Esophagus muscularis mucosa (tissue), 3 donors: ENCODE results near the gene CAP2.

Experiments
- CTCF ChIP-seq, 3 experiments: fragments of 200-600 bp in 2 of 3; fragments of 450-650 bp in 1 of 3; sonication (generic) in 2 of 3; IDR thresholded peaks; one replicate each; pipeline ENCODE4 v1.5.1; 2017 to 2019; ENCODE audit warnings: antibody characterized with exemption in 3 of 3, mild to moderate bottlenecking in 2 of 3, moderate library complexity in 1 of 3
- POLR2A ChIP-seq: fragments of 450-650 bp; IDR thresholded peaks from one replicate; pipeline ENCODE4 v1.6.1; 2017; ENCODE audit warnings: antibody characterized with exemption, moderate library complexity, mild to moderate bottlenecking, low read depth
- POLR2AphosphoS5 ChIP-seq, 2 donors: sonication (generic); formaldehyde crosslinking; IDR thresholded peaks; one replicate each; pipeline ENCODE4 v1.6.1; 2017; ENCODE audit warnings: antibody characterized with exemption in 2 of 2

DNA sequence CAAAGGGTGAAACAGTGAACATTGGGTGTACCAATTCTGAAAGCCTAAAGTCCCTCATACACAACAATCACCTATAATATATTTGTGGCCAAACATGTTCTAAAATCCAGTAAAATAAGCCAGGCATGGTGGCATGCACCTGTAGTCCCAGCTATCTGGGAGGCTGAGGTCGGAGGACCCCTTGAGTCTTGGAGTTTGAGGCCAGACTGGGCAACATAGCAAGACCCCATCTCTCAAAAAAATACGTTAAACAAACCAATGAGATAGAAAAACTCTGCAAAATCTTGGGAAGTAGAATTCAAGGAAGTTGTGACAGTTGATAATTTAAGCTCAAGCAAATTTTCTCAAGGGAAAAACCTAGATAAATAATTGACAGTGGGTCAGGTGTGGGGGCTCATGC is 92.6 kb downstream of the CAP2 start:
- no peak for TF ChIP-seq POLR2AphosphoS5 (IDR thresholded peaks at IDR 0.05)
- TF ChIP-seq CTCF (IDR thresholded peaks at IDR 0.05), result no peak
- no peak for TF ChIP-seq POLR2A
